ENCODE measurements around the gene SPAG4.

Gene SPAG4

DNA sequence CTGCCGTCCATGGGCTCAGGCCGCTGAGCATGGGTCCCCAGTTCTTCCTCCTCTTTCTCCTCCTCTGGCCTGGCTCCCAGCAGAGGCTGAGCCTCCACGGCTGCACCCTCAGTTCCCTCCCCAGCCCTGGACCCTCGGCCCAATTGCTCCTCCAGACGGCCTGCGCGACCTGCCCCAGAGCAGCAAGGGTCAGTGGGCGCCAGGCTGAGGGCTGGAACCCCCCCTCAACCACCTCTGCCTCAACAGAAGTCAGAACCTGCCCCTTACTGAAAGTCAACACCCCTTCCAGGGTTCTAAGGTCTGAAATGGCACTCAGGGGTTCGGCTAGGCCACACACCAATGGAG lies 15.9 kb upstream of the SPAG4 start:
- no peak for DNase-seq (ENCODE audit: low read depth in 2 of 2)

- no peak for DNase-seq (ENCODE audit: low read depth in 2 of 2)
Observed at GRCh38 chr20:35600176-35600992, 15.2 kb upstream of the SPAG4 start.

GRCh38 chr20:35600993-35601973 lies 14.3 kb upstream of the SPAG4 start:
- peak; percentile 57 to 68 for DNase-seq (ENCODE audit: low read depth in 2 of 2)

- no peak for DNase-seq (ENCODE audit: low read depth in 2 of 2)
Observed at GRCh38 chr20:35601990-35602389, 13.6 kb upstream of the SPAG4 start.

DNA sequence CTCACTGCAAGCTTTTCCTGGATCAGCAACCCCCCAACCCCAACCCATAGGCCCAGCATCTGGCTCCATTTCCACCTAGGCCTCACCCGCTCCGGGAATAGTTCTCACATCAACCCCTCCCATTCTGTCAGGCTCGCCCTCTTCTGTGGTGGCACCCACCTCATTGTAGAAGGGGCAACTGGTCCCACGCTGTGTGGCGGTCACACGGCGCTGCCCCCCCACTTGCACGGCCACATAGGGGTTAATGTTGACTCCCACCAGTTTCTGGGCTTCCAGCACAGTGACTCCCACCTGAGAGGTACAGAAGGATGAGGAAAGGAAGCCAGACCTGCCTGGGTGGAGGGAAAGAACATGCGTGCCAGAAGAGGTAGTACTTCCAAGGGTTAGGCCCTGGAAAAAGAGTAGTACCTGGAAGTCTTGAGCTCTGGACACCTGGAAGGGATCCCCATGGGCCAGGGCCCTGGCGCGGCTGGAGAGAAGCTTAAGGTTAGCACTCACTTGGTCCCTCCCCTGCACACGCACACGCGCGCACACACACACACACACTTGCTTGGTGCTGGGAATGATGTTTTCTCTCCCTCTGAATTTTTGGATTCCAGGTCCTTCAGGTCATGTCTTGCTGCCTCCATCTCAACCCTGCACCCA lies 12.7 kb upstream of the SPAG4 start:
- no peak for DNase-seq (ENCODE audit: low read depth in 2 of 2)

DNA sequence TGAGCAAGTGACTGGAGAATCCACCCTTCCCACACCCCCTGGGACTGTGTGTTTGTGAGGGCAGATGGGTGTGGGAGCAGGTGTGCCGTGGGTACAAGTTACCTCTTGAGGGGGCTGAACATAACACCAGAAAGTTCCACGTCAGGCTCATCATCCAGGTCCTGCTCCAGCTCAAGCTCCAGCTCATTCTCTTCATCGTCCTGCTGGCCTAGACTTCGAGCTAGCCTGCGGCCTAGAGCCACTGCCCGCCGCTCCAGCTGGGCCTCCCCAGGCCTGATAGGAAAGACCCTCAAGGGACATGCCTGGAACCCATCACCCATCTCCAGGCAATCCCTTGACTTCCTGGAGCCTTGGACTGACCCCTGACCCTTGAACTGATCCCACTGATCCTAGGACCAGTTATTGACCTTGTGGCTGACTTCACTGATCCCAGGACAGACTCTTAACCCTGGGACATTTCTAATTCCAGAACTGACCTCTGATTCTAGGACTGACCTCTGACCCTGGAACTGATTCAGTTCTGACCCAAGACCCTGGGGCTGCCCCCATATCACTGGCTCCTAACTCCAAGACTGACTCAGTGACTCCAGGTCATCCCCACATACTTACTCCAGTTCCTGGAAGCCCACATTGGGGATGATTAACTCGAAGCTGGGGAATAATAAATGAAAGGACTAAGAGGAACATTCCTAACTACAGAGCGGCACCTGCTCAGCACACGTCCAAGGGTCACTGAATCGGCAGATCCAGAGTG lies 11.8 kb upstream of the SPAG4 start:
- DNase-seq (ENCODE audit: low read depth in 2 of 2) = no peak

DNA sequence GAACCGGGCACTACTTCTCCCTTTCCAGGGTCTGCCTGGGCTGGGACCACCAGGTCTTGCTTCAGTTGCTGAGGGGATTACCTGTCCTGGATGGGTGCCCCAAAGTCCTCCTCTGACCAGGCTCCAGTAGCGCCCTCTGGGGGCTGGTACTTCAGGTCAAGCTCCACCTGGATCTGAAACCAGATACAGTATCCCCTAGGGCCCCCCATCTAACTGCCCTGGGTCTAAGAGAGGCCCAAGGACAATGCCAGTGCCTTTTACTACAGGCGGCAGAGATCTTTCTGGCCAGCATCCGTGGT lies 11.2 kb upstream of the SPAG4 start:
- DNase-seq (ENCODE audit: low read depth in 2 of 2) = no peak

DNA sequence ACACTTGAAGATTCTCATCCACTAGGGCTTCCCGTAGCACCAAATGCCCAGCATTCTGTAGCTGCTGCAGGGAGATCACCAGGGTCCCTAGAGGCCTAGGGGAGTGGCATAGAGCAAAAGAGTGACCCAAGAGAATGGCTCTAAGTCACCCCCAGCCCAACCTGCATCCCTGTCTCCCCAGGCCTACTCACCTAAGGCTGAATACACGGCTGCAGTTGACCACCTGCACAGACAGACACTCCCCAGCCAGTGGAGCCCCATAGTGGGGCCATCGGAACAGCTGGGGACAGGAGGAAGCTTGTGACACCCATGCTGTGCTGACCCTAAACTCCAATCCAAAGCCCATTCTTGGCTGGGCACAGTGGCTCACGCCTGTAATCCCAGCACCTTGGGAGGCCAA lies 9.5 kb upstream of the SPAG4 start:
- DNase-seq (ENCODE audit: low read depth in 2 of 2) = no peak

DNA sequence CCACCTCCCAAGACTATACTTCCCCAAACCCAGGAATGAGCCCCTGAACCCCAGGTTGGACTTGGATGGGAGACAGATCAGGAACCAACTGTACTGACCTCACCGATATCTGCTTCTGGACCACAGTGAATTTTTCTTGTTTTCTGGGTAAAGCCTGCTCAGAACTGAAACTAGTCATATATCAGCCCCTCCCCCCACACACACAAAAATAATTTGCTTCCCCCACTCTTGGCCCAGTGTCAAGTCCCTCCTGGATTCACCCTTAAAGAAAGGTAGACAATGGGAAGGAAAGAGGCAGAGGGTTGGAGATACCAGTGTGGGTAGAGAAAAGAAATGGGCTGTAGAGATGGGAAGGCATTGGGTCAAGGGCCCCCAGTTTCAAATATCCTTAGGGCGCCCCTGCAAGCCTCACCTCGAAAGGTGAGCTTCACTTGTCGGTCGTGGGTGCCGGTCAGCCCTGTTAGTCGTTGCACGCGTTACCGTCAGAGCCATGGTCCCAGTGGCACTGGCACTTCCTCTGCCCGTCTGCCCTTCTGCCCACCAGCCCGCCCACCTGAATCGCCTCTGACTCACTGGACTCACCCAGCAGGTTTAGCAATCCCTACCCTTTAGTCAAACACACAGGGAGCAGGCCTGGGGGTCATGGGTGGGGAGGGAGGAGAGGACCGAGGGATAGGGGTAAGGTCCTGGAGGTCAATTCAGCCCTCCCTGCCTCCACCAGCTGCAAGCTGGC lies 8.5 kb upstream of the SPAG4 start:
- DNase-seq (ENCODE audit: low read depth in 2 of 2) = no peak

DNA sequence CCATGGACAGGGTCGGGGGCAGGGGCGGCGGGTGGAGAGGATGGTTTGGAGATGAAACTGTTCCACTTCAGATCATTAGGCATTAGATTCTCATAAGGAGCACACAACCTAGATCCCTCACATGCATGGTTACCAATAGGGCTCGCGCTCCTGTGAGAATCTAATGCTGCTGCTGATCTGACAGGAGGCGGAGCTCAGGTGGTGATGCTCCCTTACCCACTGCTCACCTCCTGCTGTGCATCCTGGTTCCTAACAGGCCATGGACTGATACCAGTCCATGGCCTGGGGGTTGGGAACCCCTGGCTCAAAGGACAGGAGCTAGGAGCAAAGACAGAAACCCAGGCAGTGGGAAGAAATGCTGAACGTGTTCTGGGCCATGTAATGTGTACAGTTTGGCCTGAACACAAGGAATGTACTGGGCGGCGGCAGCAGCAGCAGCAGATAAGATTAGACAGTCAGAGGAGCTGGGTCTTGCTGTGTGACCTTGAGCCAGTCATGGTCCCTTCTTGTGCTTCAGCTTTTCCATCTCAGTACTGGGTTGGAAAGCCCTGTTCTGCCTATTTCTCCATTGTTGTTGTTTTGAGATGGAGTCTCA lies 4.7 kb upstream of the SPAG4 start:
- no peak for DNase-seq (ENCODE audit: low read depth in 2 of 2)

- no peak for DNase-seq (ENCODE audit: low read depth in 2 of 2)
Observed at GRCh38 chr20:35611482-35611881, 4.1 kb upstream of the SPAG4 start.

- peak; percentile 55 to 65 for DNase-seq (ENCODE audit: low read depth in 2 of 2)
Observed at GRCh38 chr20:35616465-35617396, 1.1 kb downstream of the SPAG4 start.

GRCh38 chr20:35617397-35618262 lies 2.0 kb downstream of the SPAG4 start:
- DNase-seq (ENCODE audit: low read depth in 2 of 2) = peak in 1 of 2 donors; percentile 46

DNA sequence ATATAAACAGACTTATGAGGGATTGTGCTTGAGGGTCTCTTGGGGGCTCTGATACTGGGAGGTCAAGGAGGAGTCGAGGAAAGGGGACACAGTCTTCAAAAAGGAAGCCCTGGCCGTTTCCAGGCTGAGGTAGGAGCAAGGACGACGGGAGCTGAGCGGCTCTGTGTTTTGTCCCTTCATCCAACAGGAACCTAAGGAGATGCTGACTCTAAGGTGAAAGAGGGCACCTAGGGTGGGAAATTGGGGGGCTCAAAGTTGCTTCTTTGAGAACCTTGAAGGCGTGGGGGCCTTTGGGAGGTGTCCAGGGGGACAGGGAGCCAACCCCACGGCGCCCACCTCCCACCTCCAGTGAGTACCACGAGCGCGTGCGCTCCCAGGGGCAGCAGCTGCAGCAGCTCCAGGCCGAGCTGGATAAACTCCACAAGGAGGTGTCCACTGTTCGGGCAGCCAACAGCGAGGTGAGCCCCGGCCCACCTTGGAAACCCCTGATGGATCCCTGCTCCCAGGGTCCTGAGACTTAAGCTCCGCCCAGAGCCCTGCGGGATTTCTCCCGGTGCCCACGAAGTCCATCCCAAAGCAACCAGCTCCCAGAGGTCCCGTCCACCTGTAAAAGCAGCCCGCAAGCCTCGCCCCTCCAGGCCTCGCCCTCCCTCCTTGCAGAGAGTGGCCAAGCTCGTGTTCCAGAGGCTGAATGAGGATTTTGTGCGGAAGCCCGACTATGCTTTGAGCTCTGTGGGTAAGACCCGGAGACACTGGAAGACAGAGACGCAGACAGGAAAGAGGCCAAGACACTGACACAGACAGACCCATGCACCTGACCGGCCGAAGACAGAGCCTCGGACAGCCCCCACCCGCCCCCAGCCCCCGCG lies 2.9 kb downstream of the SPAG4 start:
- DNase-seq (ENCODE audit: low read depth in 2 of 2) = no peak

DNA sequence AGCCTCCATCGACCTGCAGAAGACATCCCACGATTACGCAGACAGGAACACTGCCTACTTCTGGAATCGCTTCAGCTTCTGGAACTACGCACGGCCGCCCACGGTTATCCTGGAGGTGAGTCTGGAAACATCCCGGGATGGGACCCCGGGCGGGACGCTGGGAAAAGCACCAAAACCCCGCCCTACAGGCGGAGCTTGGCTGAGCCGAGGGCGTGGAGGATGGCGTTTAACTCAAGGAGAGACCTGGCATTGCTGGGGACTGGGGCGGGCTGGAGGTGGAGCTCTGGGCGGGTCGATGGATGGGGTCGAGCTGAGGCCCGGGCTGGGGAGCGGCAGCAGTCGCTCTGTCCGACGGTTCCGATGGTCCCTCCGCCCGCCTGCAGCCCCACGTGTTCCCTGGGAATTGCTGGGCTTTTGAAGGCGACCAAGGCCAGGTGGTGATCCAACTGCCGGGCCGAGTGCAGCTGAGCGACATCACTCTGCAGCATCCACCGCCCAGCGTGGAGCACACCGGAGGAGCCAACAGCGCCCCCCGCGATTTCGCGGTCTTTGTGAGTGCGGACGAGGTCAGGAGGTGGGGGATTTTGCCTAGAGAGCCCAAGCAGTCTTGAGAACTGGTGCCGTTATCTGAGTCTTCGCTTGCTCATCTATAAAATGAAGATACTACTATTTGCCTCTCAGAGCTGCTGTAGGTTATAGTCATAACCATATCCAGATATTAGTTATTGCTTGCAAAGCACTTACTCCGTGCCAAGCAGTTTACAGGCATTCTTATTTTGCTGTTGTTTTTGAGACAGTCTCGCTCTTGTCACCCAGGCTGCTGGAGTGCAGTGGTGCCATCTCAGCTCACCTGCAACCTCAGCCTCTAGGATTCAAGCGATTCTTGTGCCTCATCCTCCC lies 3.8 kb downstream of the SPAG4 start:
- peak; percentile 66 to 77 for DNase-seq (ENCODE audit: low read depth in 2 of 2)

GRCh38 chr20:35620818-35621559 lies 5.4 kb downstream of the SPAG4 start:
- no peak for DNase-seq (ENCODE audit: low read depth in 2 of 2)
